ENCODE results near the gene HMG20A.

The HMG20A gene

DNA sequence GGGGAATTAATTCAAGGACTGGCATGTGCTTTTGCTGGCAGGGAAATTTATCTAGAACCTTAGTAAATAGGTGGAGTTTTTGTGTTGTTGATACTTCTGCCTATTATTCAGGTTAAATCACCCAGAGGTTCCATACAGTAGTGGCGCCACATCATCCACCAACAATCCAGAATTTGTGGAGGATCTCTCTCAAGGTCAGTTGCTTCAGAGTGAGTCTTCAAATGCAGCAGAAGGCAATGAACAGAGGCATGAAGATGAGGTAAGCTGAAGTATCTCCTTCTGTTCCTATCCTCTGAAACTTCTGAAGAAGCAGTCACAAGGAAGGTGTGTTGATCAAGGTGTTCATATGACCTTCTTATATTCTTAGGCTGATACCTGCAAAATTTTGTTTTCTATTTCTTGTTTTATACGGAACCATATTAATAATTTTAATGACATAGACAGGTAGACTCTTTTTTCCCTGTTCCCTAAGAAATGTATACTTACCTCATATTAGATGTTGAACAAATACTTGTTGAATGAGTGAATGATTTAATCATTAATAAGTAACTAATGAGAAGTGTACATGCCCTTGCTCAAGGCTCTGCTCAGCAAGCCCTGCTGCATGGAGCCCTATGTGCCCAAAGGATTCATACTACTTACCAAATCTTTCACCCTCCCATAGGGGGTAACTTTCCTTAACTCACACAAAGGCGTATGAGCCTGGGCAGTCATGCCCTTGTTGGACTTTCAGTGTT is 43.6 kb downstream of the HMG20A start:
- no peak overlapping the region for H3K4ac ChIP-seq (ENCODE audit: low read depth, low read length)
- H3K27ac ChIP-seq (ENCODE audit: low read depth, low read length), result no peak overlapping the region
- H2BK12ac ChIP-seq (ENCODE audit: low read length), result no peak overlapping the region
- H3K79me2 ChIP-seq (ENCODE audit: control insufficient read depth, insufficient read depth, low read length, poor library complexity), result no peaks in the 10 kb centered on the region
- no peaks in the 10 kb centered on the region for H3K9me3 ChIP-seq (ENCODE audit: insufficient read depth, low read depth, low read length)
- no CpG with 5 or more reads among the region's 3 CpGs for WGBS (ENCODE audit: extremely low coverage, insufficient coverage, insufficient read length)
- H3K4me1 ChIP-seq (ENCODE audit: control insufficient read depth in 1 of 2, insufficient read depth in 2 of 2, low read length in 2 of 2), result peaks cover 0 to 2% of the 10 kb centered on the region in 2 experiments
- no peaks in the 10 kb centered on the region for H3K79me1 ChIP-seq (ENCODE audit: low read length)
- H4K8ac ChIP-seq (ENCODE audit: low read depth, low read length), result no peak overlapping the region
- H3K4me3 ChIP-seq (ENCODE audit: low read depth, low read length), result no peak overlapping the region
- no peak overlapping the region for H3K14ac ChIP-seq (ENCODE audit: low read length)
- no peak for DNase-seq
- H3K9ac ChIP-seq (ENCODE audit: low read length), result no peak overlapping the region
- no peak overlapping the region for H2BK5ac ChIP-seq (ENCODE audit: low read depth, low read length, poor library complexity)
- no peak overlapping the region for H2AK5ac ChIP-seq (ENCODE audit: low read length)
- no peak overlapping the region for H2AFZ ChIP-seq (ENCODE audit: insufficient read depth, low read length, poor library complexity)
- no peak overlapping the region for H3K18ac ChIP-seq (ENCODE audit: low read length)
- H3K27me3 ChIP-seq (ENCODE audit: insufficient read depth, low read length), result no peaks in the 10 kb centered on the region
- H4K12ac ChIP-seq (ENCODE audit: low read depth, low read length), result no peak overlapping the region
- no peak overlapping the region for H3K4me2 ChIP-seq (ENCODE audit: low read length)
- H3K36me3 ChIP-seq (ENCODE audit: control insufficient read depth in 1 of 2, insufficient read depth in 2 of 2, low read length in 2 of 2), result peaks cover 4 to 12% of the 10 kb centered on the region in 2 experiments
- no peak overlapping the region for H4K91ac ChIP-seq (ENCODE audit: low read depth, low read length)
- H2BK120ac ChIP-seq (ENCODE audit: insufficient read depth, low read length, poor library complexity), result no peak overlapping the region
- no peak overlapping the region for H3K23ac ChIP-seq (ENCODE audit: low read length)

DNA sequence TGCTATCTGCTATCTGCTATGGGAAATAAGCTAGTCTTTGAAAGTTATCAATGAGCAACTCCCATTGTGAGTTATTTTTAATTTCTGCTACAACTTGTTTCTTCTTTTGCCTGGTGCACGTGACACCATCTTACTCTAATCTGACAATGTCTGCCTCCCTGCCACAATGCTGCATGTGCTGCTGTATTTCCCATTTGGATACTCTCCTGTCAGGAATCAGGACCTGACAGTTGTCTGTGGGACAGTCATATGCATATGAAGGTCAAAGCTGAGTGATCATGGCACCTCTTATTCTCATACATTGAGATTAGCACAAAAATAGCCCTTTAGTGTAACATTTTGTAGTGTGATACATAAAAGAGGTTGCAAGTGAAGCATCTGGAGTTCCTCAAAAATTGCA is 45.8 kb downstream of the HMG20A start:
- H3K36me3 ChIP-seq (ENCODE audit: control insufficient read depth in 1 of 2, insufficient read depth in 2 of 2, low read length in 2 of 2), result peaks cover 4 to 12% of the 10 kb centered on the region in 2 experiments
- H4K12ac ChIP-seq (ENCODE audit: low read depth, low read length), result no peak overlapping the region
- DNase-seq, result no peak
- no peaks in the 10 kb centered on the region for H3K79me2 ChIP-seq (ENCODE audit: control insufficient read depth, insufficient read depth, low read length, poor library complexity)
- H4K91ac ChIP-seq (ENCODE audit: low read depth, low read length), result no peak overlapping the region
- no peak overlapping the region for H3K4me2 ChIP-seq (ENCODE audit: low read length)
- no peaks in the 10 kb centered on the region for H3K4me1 ChIP-seq (ENCODE audit: control insufficient read depth in 1 of 2, insufficient read depth in 2 of 2, low read length in 2 of 2)
- WGBS (ENCODE audit: extremely low coverage, insufficient coverage, insufficient read length), result no CpG with 5 or more reads among the region's 1 CpG
- H3K23ac ChIP-seq (ENCODE audit: low read length), result no peak overlapping the region
- no peak overlapping the region for H2AK5ac ChIP-seq (ENCODE audit: low read length)
- H3K9ac ChIP-seq (ENCODE audit: low read length), result no peak overlapping the region
- H3K9me3 ChIP-seq (ENCODE audit: insufficient read depth, low read depth, low read length), result no peaks in the 10 kb centered on the region
- no peak overlapping the region for H3K4me3 ChIP-seq (ENCODE audit: low read depth, low read length)
- no peak overlapping the region for H3K4ac ChIP-seq (ENCODE audit: low read depth, low read length)
- H3K27me3 ChIP-seq (ENCODE audit: insufficient read depth, low read length), result no peaks in the 10 kb centered on the region
- H3K27ac ChIP-seq (ENCODE audit: low read depth, low read length), result no peak overlapping the region
- H4K8ac ChIP-seq (ENCODE audit: low read depth, low read length), result no peak overlapping the region
- H3K79me1 ChIP-seq (ENCODE audit: low read length), result no peaks in the 10 kb centered on the region
- no peak overlapping the region for H2BK120ac ChIP-seq (ENCODE audit: insufficient read depth, low read length, poor library complexity)
- no peak overlapping the region for H2BK5ac ChIP-seq (ENCODE audit: low read depth, low read length, poor library complexity)
- H3K14ac ChIP-seq (ENCODE audit: low read length), result no peak overlapping the region
- H2BK12ac ChIP-seq (ENCODE audit: low read length), result no peak overlapping the region
- H2AFZ ChIP-seq (ENCODE audit: insufficient read depth, low read length, poor library complexity), result no peak overlapping the region
- no peak overlapping the region for H3K18ac ChIP-seq (ENCODE audit: low read length)

DNA sequence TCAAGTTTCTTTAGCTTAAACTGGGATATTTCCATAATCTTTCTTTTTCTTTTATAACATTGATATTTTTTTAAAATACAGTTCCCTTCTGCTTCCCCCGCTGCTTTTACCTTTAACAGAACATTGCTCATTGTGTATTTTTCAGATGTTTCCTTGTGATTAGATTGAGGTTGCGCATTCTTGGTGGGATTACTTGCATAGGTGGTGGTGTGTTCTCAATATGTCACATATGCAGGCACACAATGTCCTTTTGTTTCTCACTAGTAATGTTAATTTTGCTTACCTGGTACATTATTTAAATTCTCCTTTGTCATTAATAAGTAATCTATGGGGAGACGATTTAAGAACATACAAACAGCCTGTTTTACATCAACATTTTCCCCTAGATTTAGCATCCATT is 48.2 kb downstream of the HMG20A start:
- WGBS (ENCODE audit: extremely low coverage, insufficient coverage, insufficient read length), result no CpG with 5 or more reads among the region's 3 CpGs
- H2BK12ac ChIP-seq (ENCODE audit: low read length), result no peak overlapping the region
- no peak for DNase-seq
- no peaks in the 10 kb centered on the region for H3K79me1 ChIP-seq (ENCODE audit: low read length)
- peaks cover 5 to 15% of the 10 kb centered on the region in 2 experiments for H3K36me3 ChIP-seq (ENCODE audit: control insufficient read depth in 1 of 2, insufficient read depth in 2 of 2, low read length in 2 of 2)
- H3K9me3 ChIP-seq (ENCODE audit: insufficient read depth, low read depth, low read length), result no peaks in the 10 kb centered on the region
- H3K79me2 ChIP-seq (ENCODE audit: control insufficient read depth, insufficient read depth, low read length, poor library complexity), result no peaks in the 10 kb centered on the region
- H3K9ac ChIP-seq (ENCODE audit: low read length), result no peak overlapping the region
- no peaks in the 10 kb centered on the region for H3K27me3 ChIP-seq (ENCODE audit: insufficient read depth, low read length)
- no peak overlapping the region for H2AK5ac ChIP-seq (ENCODE audit: low read length)
- H4K8ac ChIP-seq (ENCODE audit: low read depth, low read length), result no peak overlapping the region
- H2BK5ac ChIP-seq (ENCODE audit: low read depth, low read length, poor library complexity), result no peak overlapping the region
- no peak overlapping the region for H2BK120ac ChIP-seq (ENCODE audit: insufficient read depth, low read length, poor library complexity)
- H3K18ac ChIP-seq (ENCODE audit: low read length), result no peak overlapping the region
- H3K4me2 ChIP-seq (ENCODE audit: low read length), result no peak overlapping the region
- no peak overlapping the region for H2AFZ ChIP-seq (ENCODE audit: insufficient read depth, low read length, poor library complexity)
- H3K4me1 ChIP-seq (ENCODE audit: control insufficient read depth in 1 of 2, insufficient read depth in 2 of 2, low read length in 2 of 2), result no peaks in the 10 kb centered on the region
- no peak overlapping the region for H3K14ac ChIP-seq (ENCODE audit: low read length)
- H3K4me3 ChIP-seq (ENCODE audit: low read depth, low read length), result no peak overlapping the region
- H4K91ac ChIP-seq (ENCODE audit: low read depth, low read length), result no peak overlapping the region
- no peak overlapping the region for H4K12ac ChIP-seq (ENCODE audit: low read depth, low read length)
- H3K23ac ChIP-seq (ENCODE audit: low read length), result no peak overlapping the region
- no peak overlapping the region for H3K27ac ChIP-seq (ENCODE audit: low read depth, low read length)
- H3K4ac ChIP-seq (ENCODE audit: low read depth, low read length), result no peak overlapping the region

DNA sequence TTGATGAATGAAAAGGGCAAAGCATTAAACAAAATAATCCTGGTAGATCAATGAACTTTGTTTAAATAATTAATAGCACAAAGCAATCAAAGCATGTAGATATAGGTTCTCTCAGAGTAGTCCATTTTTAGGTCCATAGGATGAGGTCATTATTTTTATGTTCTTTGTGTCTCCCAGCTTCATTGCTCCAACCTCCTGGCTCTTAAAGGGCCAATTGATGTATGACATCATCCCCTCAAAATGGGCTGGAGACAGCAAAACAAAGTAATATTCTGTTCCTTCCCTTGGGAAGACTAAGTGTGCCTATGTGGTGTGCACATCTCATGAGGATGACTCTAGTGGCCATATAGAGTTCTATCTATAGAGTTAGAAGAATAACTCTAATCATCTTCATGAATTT is 49.5 kb downstream of the HMG20A start:
- Histone ChIP-seq H3K4me3 (ENCODE audit: low read depth, low read length) (no peak overlapping the region), H2AK5ac (ENCODE audit: low read length) (no peak overlapping the region), H4K12ac (ENCODE audit: low read depth, low read length) (no peak overlapping the region), H3K4me1 (ENCODE audit: control insufficient read depth in 1 of 2, insufficient read depth in 2 of 2, low read length in 2 of 2) (no peaks in the 10 kb centered on the region), H3K36me3 (ENCODE audit: control insufficient read depth in 1 of 2, insufficient read depth in 2 of 2, low read length in 2 of 2) (peaks cover 5 to 11% of the 10 kb centered on the region in 2 experiments), H3K79me1 (ENCODE audit: low read length) (no peaks in the 10 kb centered on the region), H2BK12ac (ENCODE audit: low read length) (no peak overlapping the region), H4K91ac (ENCODE audit: low read depth, low read length) (no peak overlapping the region), H4K8ac (ENCODE audit: low read depth, low read length) (no peak overlapping the region), H3K14ac (ENCODE audit: low read length) (no peak overlapping the region), H3K9me3 (ENCODE audit: insufficient read depth, low read depth, low read length) (no peaks in the 10 kb centered on the region), H3K23ac (ENCODE audit: low read length) (no peak overlapping the region), H2AFZ (ENCODE audit: insufficient read depth, low read length, poor library complexity) (no peak overlapping the region), H2BK120ac (ENCODE audit: insufficient read depth, low read length, poor library complexity) (no peak overlapping the region), H3K27ac (ENCODE audit: low read depth, low read length) (no peak overlapping the region), H2BK5ac (ENCODE audit: low read depth, low read length, poor library complexity) (no peak overlapping the region), H3K4me2 (ENCODE audit: low read length) (no peak overlapping the region), H3K79me2 (ENCODE audit: control insufficient read depth, insufficient read depth, low read length, poor library complexity) (no peaks in the 10 kb centered on the region), H3K9ac (ENCODE audit: low read length) (no peak overlapping the region), H3K18ac (ENCODE audit: low read length) (no peak overlapping the region), H3K27me3 (ENCODE audit: insufficient read depth, low read length) (no peaks in the 10 kb centered on the region), H3K4ac (ENCODE audit: low read depth, low read length) (no peak overlapping the region)
- DNase-seq, result no peak

Data from trophoblast cell (in vitro differentiated cells and primary cell).